K562 (cell line): ENCODE measurements around the gene SH3BP5L. TPM values are rescaled to one million over a fixed set of nuclear protein-coding genes. Genes with fewer than 3 reads are reported as not detected.

ENCODE experiments used
- ATF7 ChIP-seq: fragments of 450-650 bp; IDR thresholded peaks from 2 replicates; pipeline ENCODE4 v1.7.1; 2014; ENCODE audit warnings: mild to moderate bottlenecking, moderate library complexity
- BRCA1 ChIP-seq, 2 experiments: fragments of 450-650 bp in 1 of 2; sonication (generic) in 1 of 2; formaldehyde crosslinking in 1 of 2; IDR thresholded peaks; 2 replicates each; pipeline versions ENCODE4 v1.5.0 to v1.6.1; 2017 to 2020; ENCODE audit warnings: mild to moderate bottlenecking in 1 of 2, missing genetic modification reagents in 1 of 2
- EZH2 ChIP-seq: IDR thresholded peaks from 2 replicates; pipeline ENCODE4 v1.6.1; 2012; ENCODE audit warnings: low read depth, mild to moderate bottlenecking, inconsistent platforms, low read length, borderline replicate concordance
- HMG20B ChIP-seq: fragments of 250-450 bp; sonication (Bioruptor Pico); IDR thresholded peaks from 2 replicates; pipeline ENCODE4 v1.5.0; 2021; ENCODE audit warnings: mild to moderate bottlenecking
- HOXB6 ChIP-seq: fragments of 250-450 bp; sonication (Bioruptor Pico); IDR thresholded peaks from 2 replicates; pipeline ENCODE4 v1.5.1; 2022; ENCODE audit warnings: mild to moderate bottlenecking, borderline replicate concordance
- KAT7 ChIP-seq: sonication (generic); formaldehyde crosslinking; IDR thresholded peaks from 2 replicates; pipeline ENCODE4 v1.8.0; 2022; ENCODE audit warnings: missing genetic modification reagents, mild to moderate bottlenecking, borderline replicate concordance
- KLF1 ChIP-seq: fragments of 450-650 bp; IDR thresholded peaks from 2 replicates; pipeline ENCODE4 v1.6.1; 2016; ENCODE audit warnings: missing genetic modification characterization, missing compliant biosample characterization
- MCM7 ChIP-seq, 2 experiments: fragments of 450-650 bp; IDR thresholded peaks; 2 replicates each; pipeline ENCODE4 v1.6.1; 2016 to 2018
- PHF20 ChIP-seq: fragments of 450-650 bp; IDR thresholded peaks from 2 replicates; pipeline ENCODE4 v1.6.1; 2018; ENCODE audit not compliant: partially characterized antibody
- RBM15 ChIP-seq: fragments of 200-400 bp; formaldehyde crosslinking; IDR thresholded peaks from 2 replicates; pipeline ENCODE4 v1.6.1; 2018; ENCODE audit warnings: mild to moderate bottlenecking, low read length, moderate library complexity; ENCODE audit not compliant: insufficient read depth
- SIN3B ChIP-seq: fragments of 450-650 bp; IDR thresholded peaks from 2 replicates; pipeline ENCODE4 v1.6.1; 2017; ENCODE audit warnings: low read depth, mild to moderate bottlenecking, moderate library complexity
- SMARCB1 ChIP-seq: IDR thresholded peaks from 2 replicates; pipeline ENCODE4 v1.6.1; 2011; ENCODE audit warnings: improper control_type of control experiment, low read depth; ENCODE audit not compliant: insufficient read length
- SMARCC2 ChIP-seq: fragments of 450-650 bp; IDR thresholded peaks from 2 replicates; pipeline ENCODE4 v1.6.1; 2017; ENCODE audit warnings: antibody characterized with exemption, moderate library complexity, mild to moderate bottlenecking, low read depth
- ZNF239 ChIP-seq: fragments of 250-450 bp; sonication (Bioruptor Pico); IDR thresholded peaks from 2 replicates; pipeline ENCODE4 v1.4.0; 2020; ENCODE audit warnings: mild to moderate bottlenecking
- ZNF583 ChIP-seq: fragments of 250-450 bp; sonication (Bioruptor Pico); IDR thresholded peaks from 2 replicates; pipeline ENCODE4 v1.4.0; 2020
- ZZZ3 ChIP-seq: fragments of 450-650 bp; IDR thresholded peaks from 2 replicates; pipeline ENCODE4 v1.6.1; 2016; ENCODE audit warnings: antibody characterized with exemption, mild to moderate bottlenecking, moderate library complexity
- polyA plus RNA-seq, 8 experiments: library from polyadenylated mRNA; depleted of rRNA in 4 of 8; stranded (reverse) in 5 of 8; unstranded in 3 of 8; fragments of >200 nt; fragmentation: Nextera tagmentation in 2 of 8; fragmentation: Illumina TruSeq in 1 of 8; extraction: Ambion mirVana in 2 of 8; extraction: Trizol in 1 of 8; gene quantifications; 2 replicates each; pipeline versions ENCODE4 v1.2.1 to v1.2.3, GENCODE V29; 2011 to 2014; ENCODE audit warnings: inconsistent platforms in 1 of 8, missing spikeins in 1 of 8
- total RNA-seq, 7 experiments: library from RNA; depleted of rRNA in 6 of 7; stranded (reverse); fragments of >200 nt in 6 of 7; fragmentation: Illumina TruSeq in 2 of 7; extraction: Trizol in 2 of 7; gene quantifications; 2 replicates each; pipeline versions ENCODE4 v1.2.1 to v1.2.3, GENCODE V29; 2011 to 2021; ENCODE audit warnings: low replicate concordance in 1 of 7
- TF ChIP-seq, protein P1 (sequence below): sonication (generic); formaldehyde crosslinking; IDR thresholded peaks from 2 replicates; pipeline ENCODE4 v1.8.1; 2023; ENCODE audit warnings: mild to moderate bottlenecking, missing genetic modification reagents
- TF ChIP-seq, protein P2 (sequence below): sonication (generic); formaldehyde crosslinking; IDR thresholded peaks from 2 replicates; pipeline ENCODE4 v1.8.1; 2023; ENCODE audit warnings: mild to moderate bottlenecking, missing genetic modification reagents
- TF ChIP-seq, protein P3 (sequence below): fragments of 250-450 bp; sonication (Bioruptor Pico); IDR thresholded peaks from 2 replicates; pipeline ENCODE4 v1.8.0; 2021; ENCODE audit warnings: borderline replicate concordance, mild to moderate bottlenecking, moderate library complexity; ENCODE audit not compliant: poor library complexity, severe bottlenecking
- TF ChIP-seq, protein P4 (sequence below): fragments of 450-650 bp; formaldehyde crosslinking; IDR thresholded peaks from 2 replicates; pipeline ENCODE4 v1.4.0; 2022; ENCODE audit warnings: missing genetic modification characterization
- TF ChIP-seq, protein P5 (sequence below): sonication (generic); formaldehyde crosslinking; IDR thresholded peaks from 2 replicates; pipeline ENCODE4 v1.8.0; 2022; ENCODE audit warnings: missing genetic modification reagents, mild to moderate bottlenecking, moderate library complexity, borderline replicate concordance

SH3BP5L gene
- total and polyA plus RNA-seq, 9 of the 15 experiments (the other 6 are each of a cell fraction or from before 2014, with no cell fraction given): 1.9 to 26.5 (median 15.8) TPM

DNA sequence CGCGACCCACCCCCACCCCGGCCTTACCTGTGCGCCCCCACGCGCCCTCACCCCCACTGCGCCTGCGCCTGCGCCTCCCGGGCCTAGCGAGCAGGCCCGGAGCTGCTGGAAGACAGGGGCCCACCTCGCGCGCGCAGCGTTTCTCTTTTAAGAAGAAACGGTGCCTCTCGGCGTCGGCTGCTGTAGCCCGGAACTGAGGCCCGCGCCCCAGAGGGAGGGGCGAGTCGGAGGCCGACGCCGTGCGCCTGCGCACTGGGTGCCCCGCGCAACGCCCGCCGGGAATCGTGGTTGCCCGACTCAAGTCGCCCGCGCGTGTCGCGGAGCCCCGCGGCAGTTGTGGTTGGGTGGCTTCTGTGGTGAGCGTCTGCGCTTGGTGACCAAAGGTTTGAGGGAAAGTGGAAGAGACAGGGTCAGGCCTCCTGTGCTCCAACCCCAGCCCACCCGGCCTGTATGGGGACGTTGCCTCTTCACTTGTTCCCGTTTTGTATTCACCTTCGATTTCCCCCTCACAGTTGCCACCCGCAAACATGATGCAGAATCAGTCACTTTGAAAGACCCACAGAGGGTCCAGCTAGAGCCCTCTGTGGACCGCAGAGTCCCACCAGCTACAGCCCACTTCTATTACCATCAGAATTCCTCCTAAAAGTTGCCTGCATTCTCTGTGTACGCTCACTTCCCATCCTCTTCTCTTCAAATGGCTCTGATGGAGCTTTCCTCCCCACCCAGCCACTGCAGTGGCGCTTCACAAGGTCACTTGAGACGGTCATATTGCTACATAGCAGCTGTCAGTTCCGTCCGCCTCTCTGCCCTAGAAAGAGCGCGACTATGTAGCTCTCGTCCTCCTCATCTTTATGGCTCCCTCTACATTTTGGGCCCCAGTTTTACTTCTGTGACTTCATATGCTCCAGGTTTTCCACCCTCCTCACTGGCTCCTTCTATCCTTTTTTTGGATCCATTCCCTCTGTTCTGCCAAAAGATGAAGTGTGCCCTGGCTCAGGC is 33.5 kb upstream of the SH3BP5L start, which contains the start of gene ZNF692 (continued):
- TF ChIP-seq, protein P1, sequence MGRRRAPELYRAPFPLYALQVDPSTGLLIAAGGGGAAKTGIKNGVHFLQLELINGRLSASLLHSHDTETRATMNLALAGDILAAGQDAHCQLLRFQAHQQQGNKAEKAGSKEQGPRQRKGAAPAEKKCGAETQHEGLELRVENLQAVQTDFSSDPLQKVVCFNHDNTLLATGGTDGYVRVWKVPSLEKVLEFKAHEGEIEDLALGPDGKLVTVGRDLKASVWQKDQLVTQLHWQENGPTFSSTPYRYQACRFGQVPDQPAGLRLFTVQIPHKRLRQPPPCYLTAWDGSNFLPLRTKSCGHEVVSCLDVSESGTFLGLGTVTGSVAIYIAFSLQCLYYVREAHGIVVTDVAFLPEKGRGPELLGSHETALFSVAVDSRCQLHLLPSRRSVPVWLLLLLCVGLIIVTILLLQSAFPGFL (CRISPR knock-in tag): no peak
- TF ChIP-seq EZH2 (no peak), KAT7 (0 out of 2 replicates have a peak, but pooled peaks have one; percentile 27), ZNF583 (CRISPR knock-in tag) (no peak; the same call in 1 of the 2 replicates), ATF7 (peak; percentile 46), HMG20B (CRISPR knock-in tag) (no peak), MCM7 (IDR thresholded peaks at IDR 0.05) (no peak), BRCA1 (IDR thresholded peaks at IDR 0.05) (no peak), BRCA1 (CRISPR knock-in tag; IDR thresholded peaks at IDR 0.05) (no peak), SMARCB1 (no peak), PHF20 (no peak), KLF1 (tag) (no peak), SIN3B (no peak), RBM15 (no peak), HOXB6 (CRISPR knock-in tag) (no peak), ZNF239 (CRISPR knock-in tag) (no peak), ZZZ3 (no peak), SMARCC2 (no peak)
- TF ChIP-seq, protein P2, sequence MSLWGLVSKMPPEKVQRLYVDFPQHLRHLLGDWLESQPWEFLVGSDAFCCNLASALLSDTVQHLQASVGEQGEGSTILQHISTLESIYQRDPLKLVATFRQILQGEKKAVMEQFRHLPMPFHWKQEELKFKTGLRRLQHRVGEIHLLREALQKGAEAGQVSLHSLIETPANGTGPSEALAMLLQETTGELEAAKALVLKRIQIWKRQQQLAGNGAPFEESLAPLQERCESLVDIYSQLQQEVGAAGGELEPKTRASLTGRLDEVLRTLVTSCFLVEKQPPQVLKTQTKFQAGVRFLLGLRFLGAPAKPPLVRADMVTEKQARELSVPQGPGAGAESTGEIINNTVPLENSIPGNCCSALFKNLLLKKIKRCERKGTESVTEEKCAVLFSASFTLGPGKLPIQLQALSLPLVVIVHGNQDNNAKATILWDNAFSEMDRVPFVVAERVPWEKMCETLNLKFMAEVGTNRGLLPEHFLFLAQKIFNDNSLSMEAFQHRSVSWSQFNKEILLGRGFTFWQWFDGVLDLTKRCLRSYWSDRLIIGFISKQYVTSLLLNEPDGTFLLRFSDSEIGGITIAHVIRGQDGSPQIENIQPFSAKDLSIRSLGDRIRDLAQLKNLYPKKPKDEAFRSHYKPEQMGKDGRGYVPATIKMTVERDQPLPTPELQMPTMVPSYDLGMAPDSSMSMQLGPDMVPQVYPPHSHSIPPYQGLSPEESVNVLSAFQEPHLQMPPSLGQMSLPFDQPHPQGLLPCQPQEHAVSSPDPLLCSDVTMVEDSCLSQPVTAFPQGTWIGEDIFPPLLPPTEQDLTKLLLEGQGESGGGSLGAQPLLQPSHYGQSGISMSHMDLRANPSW: no peak; the same call in 1 of the 2 replicates
- TF ChIP-seq, protein P3, sequence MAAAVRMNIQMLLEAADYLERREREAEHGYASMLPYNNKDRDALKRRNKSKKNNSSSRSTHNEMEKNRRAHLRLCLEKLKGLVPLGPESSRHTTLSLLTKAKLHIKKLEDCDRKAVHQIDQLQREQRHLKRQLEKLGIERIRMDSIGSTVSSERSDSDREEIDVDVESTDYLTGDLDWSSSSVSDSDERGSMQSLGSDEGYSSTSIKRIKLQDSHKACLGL (CRISPR knock-in tag): no peak
- TF ChIP-seq, protein P4, sequence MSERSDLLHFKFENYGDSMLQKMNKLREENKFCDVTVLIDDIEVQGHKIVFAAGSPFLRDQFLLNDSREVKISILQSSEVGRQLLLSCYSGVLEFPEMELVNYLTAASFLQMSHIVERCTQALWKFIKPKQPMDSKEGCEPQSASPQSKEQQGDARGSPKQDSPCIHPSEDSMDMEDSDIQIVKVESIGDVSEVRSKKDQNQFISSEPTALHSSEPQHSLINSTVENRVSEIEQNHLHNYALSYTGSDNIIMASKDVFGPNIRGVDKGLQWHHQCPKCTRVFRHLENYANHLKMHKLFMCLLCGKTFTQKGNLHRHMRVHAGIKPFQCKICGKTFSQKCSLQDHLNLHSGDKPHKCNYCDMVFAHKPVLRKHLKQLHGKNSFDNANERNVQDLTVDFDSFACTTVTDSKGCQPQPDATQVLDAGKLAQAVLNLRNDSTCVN (CRISPR knock-in tag): 0 out of 2 replicates have a peak, but pooled peaks have one; percentile 16
- TF ChIP-seq, protein P5, sequence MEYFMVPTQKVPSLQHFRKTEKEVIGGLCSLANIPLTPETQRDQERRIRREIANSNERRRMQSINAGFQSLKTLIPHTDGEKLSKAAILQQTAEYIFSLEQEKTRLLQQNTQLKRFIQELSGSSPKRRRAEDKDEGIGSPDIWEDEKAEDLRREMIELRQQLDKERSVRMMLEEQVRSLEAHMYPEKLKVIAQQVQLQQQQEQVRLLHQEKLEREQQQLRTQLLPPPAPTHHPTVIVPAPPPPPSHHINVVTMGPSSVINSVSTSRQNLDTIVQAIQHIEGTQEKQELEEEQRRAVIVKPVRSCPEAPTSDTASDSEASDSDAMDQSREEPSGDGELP: peak; percentile 77
